ENCODE data around the gene TPBGL.

The TPBGL gene

GRCh38 chr11:75205564-75206020 is 35.0 kb upstream of the TPBGL start:
- DNase-seq (ENCODE audit: insufficient read length, low spot score) (no peak), FAIRE-seq (no peak)

DNA sequence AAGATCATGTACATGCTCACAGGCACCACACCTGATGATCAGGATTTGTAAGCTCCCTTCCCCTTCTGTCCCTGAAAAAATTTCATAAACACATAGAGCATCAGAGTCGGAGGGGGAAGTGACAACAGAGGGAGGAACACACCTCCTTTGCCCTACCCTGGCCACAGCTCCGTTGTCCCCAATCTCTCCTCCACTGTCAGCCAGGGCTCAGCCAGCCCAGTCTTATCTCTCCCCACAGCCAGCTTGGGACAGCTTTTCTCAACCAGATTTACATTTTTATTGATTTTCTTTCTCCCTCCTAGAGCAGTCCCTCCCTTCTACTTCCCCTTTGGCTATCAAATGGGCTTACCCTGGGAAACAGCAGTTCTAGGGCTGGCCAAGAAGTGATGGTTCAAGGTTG is 32.1 kb upstream of the TPBGL start:
- FAIRE-seq: no peak
- no peak for DNase-seq (ENCODE audit: insufficient read length, low spot score)

DNA sequence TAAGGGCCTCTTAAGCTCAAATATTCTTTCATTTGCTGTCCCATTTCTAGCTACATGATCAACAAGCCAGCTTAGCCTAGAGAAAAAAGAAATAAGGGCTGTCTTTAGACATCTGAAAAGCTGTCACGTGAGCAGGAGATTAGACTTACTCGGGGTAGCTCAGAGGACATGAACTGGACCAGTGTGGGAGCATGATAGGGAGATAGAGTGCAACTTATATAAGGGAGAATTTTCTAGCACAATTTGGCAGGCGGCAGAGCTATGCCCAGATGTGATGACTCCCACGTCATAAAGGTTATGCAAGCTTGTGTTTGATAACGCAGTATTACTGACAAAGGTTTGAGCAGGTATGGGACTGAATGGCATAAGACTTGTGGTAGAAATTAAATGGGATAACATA is 28.2 kb upstream of the TPBGL start:
- DNase-seq (ENCODE audit: insufficient read length, low spot score) (no peak), FAIRE-seq (no peak)

DNA sequence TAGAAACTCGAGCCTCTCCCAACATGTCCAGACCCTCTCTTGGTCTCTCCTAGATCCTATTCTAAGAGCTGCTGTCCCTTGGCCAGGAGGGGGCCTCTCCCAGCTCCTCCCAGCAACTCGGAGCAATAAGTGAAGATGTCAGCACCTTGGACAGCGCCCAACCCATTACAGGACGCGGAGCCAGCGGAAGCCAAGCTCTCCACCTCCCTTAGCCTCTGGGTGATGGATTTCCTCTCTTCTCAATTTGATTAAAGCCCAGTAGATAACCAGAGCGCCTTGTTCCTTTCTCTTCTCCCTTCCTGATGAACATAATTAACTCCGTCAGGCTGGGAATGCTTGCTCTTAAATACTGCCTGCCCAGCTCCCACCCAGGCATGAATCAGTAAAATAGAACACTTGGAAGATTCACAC is 26.2 kb upstream of the TPBGL start:
- FAIRE-seq: peak; percentile 72
- peak; percentile 67 for DNase-seq (ENCODE audit: insufficient read length, low spot score)

GRCh38 chr11:75214843-75215242 is 25.7 kb upstream of the TPBGL start:
- no peak for DNase-seq (ENCODE audit: insufficient read length, low spot score)
- no peak for FAIRE-seq

DNA sequence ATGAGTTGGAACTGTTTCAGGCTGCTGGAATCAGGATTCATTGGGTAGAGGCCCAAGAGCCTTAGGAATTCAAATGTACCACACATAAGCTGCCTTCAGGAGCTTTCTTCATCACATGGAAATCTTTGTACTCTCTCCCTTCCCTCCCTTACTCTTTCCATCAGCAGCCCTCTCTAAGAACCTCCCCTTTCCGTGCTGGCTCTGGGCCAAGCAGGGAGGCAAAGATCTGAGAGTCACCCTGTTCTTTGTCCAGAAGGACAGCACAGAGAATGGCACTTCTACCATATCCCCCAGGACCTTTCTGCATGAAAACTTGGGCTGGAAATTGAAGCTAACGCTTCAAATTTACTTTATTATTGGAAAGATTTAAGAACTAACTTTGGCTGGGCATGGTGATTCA is 20.7 kb upstream of the TPBGL start:
- FAIRE-seq (no peak), DNase-seq (ENCODE audit: insufficient read length, low spot score) (no peak)

GRCh38 chr11:75223954-75224643 is 16.5 kb upstream of the TPBGL start:
- FAIRE-seq (no peak), DNase-seq (ENCODE audit: insufficient read length, low spot score) (no peak)

DNA sequence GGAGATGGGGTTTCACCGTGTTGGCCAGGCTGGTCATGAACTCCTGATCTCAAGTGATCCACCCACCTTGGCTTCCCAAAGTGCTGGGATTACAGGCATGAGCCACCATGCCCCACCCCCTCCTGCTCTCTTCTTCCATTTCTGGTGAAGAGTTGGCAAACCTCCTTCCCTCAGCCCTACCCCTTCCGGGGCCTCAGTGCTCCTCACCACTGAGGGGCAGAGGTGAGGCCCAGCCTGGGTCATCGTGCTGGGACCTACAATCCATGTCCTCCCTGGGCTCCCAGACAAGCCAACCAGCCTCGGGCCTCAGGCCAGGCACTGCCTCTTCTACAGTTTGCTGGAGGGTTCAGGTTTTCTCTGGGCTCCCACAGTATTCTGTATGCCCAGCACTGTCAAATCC is 14.8 kb upstream of the TPBGL start:
- FAIRE-seq (no peak), DNase-seq (ENCODE audit: insufficient read length, low spot score) (no peak)

DNA sequence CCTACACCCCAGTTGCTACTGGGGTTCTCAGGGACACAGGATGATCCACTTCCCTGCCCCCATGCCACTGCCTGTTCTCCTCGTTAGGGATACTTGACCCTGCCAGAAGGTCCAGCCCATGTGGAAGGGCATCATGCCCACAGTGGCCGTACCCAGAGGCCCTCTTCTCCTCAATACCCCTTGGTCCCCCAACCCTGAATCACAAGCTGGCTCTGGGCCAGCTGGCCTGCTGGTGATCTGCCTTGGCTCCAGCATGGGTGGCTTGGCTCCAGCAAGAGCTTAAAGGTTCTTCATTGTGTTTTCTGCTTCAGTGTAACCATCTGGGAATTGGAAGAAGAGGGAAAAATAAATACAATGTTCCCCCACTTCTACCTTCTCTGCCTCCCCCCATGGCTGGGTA is 11.1 kb upstream of the TPBGL start:
- no peak for DNase-seq (ENCODE audit: insufficient read length, low spot score)
- no peak for FAIRE-seq

GRCh38 chr11:75230621-75231020 is 10.0 kb upstream of the TPBGL start:
- DNase-seq (ENCODE audit: insufficient read length, low spot score) (no peak), FAIRE-seq (no peak)

GRCh38 chr11:75233754-75234172 is 6.8 kb upstream of the TPBGL start:
- FAIRE-seq (peak; percentile 45), DNase-seq (ENCODE audit: insufficient read length, low spot score) (no peak)

- FAIRE-seq (no peak), DNase-seq (ENCODE audit: insufficient read length, low spot score) (no peak)
These were observed 4.5 kb upstream of the TPBGL start for GRCh38 chr11:75236062-75236461.

DNA sequence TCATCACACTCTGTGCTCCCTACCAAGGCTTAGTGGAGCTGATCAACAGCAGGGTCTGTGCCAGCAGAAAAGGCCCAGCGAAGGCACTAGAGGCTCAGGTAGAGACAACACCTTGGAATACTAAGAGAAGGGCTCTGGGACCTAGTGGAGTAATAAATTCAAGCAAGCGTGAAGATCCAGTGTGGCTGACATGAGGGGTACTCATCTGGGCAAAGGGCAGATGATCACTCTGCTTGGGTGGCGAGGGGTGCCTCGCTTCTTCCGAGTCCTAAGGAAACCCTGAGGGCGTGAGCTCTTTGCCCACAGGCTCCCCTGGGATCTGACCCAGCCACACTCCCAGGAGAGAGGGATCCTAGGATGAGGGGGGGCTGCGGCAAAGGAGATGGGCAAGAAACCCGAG is 3.5 kb upstream of the TPBGL start:
- DNase-seq (ENCODE audit: insufficient read length, low spot score) (no peak), FAIRE-seq (no peak)

GRCh38 chr11:75238595-75239440 is 1.8 kb upstream of the TPBGL start:
- no peak for FAIRE-seq
- no peak for DNase-seq (ENCODE audit: insufficient read length, low spot score)

- FAIRE-seq: no peak
- DNase-seq (ENCODE audit: insufficient read length, low spot score): no peak
These were observed 863 bp upstream of the TPBGL start for GRCh38 chr11:75239531-75240290.

GRCh38 chr11:75241036-75241905 is 697 bp downstream of the TPBGL start:
- DNase-seq (ENCODE audit: insufficient read length, low spot score) (peak; percentile 99), FAIRE-seq (peak; percentile 71)

DNA sequence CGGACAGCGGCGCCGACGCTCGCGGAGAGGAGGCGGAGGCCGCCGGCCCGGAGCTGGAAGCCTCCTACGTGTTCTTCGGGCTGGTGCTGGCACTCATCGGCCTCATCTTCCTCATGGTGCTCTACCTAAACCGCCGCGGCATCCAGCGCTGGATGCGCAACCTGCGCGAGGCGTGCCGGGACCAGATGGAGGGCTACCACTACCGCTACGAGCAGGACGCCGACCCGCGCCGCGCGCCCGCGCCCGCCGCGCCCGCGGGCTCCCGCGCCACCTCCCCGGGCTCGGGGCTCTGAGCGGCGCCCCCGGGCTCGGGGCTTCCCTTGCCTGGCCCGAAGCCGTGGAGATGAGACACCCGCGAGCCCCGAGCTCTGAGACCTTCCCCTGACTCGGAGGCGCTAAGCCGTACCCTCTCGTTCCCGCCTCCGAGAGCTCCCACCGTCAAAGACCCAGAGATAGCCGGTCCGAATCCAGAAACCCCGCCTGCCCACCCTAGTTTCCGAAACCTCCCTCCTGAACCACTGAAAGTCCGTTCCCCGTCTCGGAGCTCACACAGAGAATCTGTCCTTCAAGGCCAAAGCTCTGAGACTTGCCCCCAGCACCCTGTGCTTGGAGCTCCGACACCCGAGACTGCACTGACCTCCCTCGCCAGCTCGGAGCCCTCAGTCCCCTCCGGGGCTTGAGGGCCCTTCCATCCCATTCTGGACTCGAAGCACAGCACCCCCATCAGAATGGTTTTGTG is 1.5 kb downstream of the TPBGL start:
- DNase-seq (ENCODE audit: insufficient read length, low spot score) (no peak), FAIRE-seq (no peak)

DNA sequence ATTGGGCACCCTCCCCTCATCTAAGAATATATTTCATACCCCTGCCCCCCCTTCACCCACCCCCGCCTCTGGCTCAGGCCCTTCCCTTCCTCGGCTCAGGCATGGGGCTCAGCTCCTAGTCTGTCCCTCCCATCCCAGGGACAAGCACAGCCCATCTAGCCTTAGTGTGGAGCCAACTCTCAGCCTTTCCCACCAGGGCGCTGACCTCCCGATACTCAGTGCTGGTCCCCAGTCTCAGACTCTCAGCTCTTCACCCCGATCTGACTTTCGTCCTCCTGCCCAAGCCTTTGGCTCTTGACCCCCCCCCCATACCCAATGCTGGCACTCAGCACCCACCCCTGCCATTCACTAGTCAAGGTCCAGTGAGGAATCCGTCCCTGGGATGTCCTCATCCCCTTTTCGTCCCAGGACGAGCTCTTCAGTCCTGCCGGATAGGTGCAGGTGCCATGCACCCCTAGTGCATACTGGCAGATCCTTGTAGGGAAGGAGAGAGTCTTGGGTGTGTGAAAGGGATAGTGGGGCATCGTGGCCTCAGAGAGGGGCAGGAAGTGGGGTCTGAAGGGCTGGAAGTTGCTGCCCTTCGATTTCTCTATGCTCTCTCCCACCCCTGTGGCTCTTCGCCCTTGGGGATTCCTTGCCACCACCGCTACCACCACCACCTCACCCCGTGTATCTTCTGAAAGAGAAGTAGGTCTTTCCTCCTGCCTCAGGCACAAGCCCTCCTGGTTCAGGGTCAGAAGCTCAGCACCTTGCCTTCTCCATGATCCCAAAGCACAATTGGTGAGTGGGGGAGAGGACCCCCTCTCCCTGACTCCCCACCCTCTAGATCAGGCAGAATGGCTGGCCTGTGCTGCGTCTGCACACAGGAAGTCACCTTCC is 2.4 kb downstream of the TPBGL start:
- DNase-seq (ENCODE audit: insufficient read length, low spot score) (no peak), FAIRE-seq (no peak)
